ENCODE measurements around the gene NBEAL2. TPM values are rescaled to one million over a fixed set of nuclear protein-coding genes. Genes with fewer than 3 reads are reported as not detected.

The NBEAL2 gene
- total and polyA plus RNA-seq, 2 of the 4 experiments (the other 2 are of a cell fraction): 2.2 to 12.5 TPM

- no peaks in the 10 kb centered on the region for H3K9me3 ChIP-seq (ENCODE audit: control insufficient read depth, insufficient read depth, low read length)
- peak overlapping the region; percentile 58 for H2AK9ac ChIP-seq (replicated peaks; ENCODE audit: low read depth, low read length, poor library complexity)
- peak overlapping the region in 1 of 2 experiments; percentile 98; a peak in 1 of 4 replicates for H4K8ac ChIP-seq (ENCODE audit: low read depth in 2 of 2, low read length in 2 of 2)
- no peaks in the 10 kb centered on the region for H3K27me3 ChIP-seq (ENCODE audit: control insufficient read depth, insufficient read depth, low read length)
- ChIA-PET CTCF (no interaction called here), POLR2A (ENCODE audit: unreplicated experiment) (no interaction called here)
- peaks cover 7 to 26% of the 10 kb centered on the region in 2 experiments for H3K79me1 ChIP-seq (ENCODE audit: low read depth in 1 of 2, low read length in 2 of 2)
- H4K91ac ChIP-seq (ENCODE audit: insufficient read depth, low read depth, low read length): no peak overlapping the region
- DNase-seq: no peak
- H2AFZ ChIP-seq (replicated peaks; ENCODE audit: low read length, poor library complexity): no peak overlapping the region
- 0 out of 2 replicates have a peak overlapping the region, but pooled peaks have one; percentile 9 for H2AK5ac ChIP-seq (ENCODE audit: low read depth, low read length)
- H2BK15ac ChIP-seq (ENCODE audit: low read depth, low read length): no peak overlapping the region
- H3K56ac ChIP-seq (ENCODE audit: extremely low read depth, insufficient read depth, low read length): no peak overlapping the region
- H3K23ac ChIP-seq (ENCODE audit: low read depth, low read length): no peak overlapping the region
- no peak overlapping the region for H3K18ac ChIP-seq (ENCODE audit: low read depth, low read length)
- peaks cover 22% of the 10 kb centered on the region for H3K9me1 ChIP-seq (ENCODE audit: insufficient read depth, low read length)
- TF ChIP-seq POLR2A (IDR thresholded peaks at IDR 0.05; ENCODE audit: low read depth, low read length) (no peak), FOS (IDR thresholded peaks at IDR 0.05; ENCODE audit: low read depth, low read length) (no peak), CHD1 (IDR thresholded peaks at IDR 0.05; ENCODE audit: low read depth, low read length) (no peak), MXI1 (IDR thresholded peaks at IDR 0.05; ENCODE audit: borderline replicate concordance, low read depth, low read length) (no peak), MAFK (IDR thresholded peaks at IDR 0.05; ENCODE audit: low read depth, low read length) (no peak), MAZ (IDR thresholded peaks at IDR 0.05; ENCODE audit: borderline replicate concordance, low read depth, low read length) (no peak), BHLHE40 (IDR thresholded peaks at IDR 0.05; ENCODE audit: low read depth, low read length) (no peak), SMC3 (IDR thresholded peaks at IDR 0.05; ENCODE audit: low read depth, low read length) (no peak)
- intact Hi-C loops (cut with micrococcal nuclease): no loop called here
- no peak overlapping the region for H3K4ac ChIP-seq (ENCODE audit: low read depth, low read length)
- no peaks in the 10 kb centered on the region; the same call in 1 of the 2 replicates for H4K20me1 ChIP-seq (ENCODE audit: insufficient read depth, low read length)
- no peak overlapping the region for H3K14ac ChIP-seq (replicated peaks; ENCODE audit: low read depth, low read length)
- 83% methylated on average over 1 of the region's 5 CpGs; no CpG with 5 or more reads in 1 of the 2 experiments for WGBS, 2 experiments (ENCODE audit: extremely low coverage in 2 of 2, insufficient read length in 1 of 2)
- no peak for ATAC-seq (ENCODE audit: low read depth)
- H4K5ac ChIP-seq (ENCODE audit: low read depth, low read length): no peak overlapping the region
- H3K4me3 ChIP-seq (ENCODE audit: insufficient read depth, low read depth, low read length): no peak overlapping the region
- H2BK120ac ChIP-seq (ENCODE audit: low read depth, low read length): no peak overlapping the region
- peaks cover 11% of the 10 kb centered on the region for H3K36me3 ChIP-seq (ENCODE audit: control insufficient read depth, insufficient read depth, low read length)
- no peak overlapping the region for H2BK20ac ChIP-seq (ENCODE audit: low read depth, low read length)
- no peak overlapping the region for H3K9ac ChIP-seq (ENCODE audit: low read depth, low read length)
- peaks cover 8% of the 10 kb centered on the region for H3K4me1 ChIP-seq (ENCODE audit: control insufficient read depth, insufficient read depth, low read length)
- H2BK5ac ChIP-seq (ENCODE audit: low read depth, low read length, poor library complexity, severe bottlenecking): no peak overlapping the region
- no TSS peak for BruUV-seq (replicated peaks)
- no peak overlapping the region for H3K27ac ChIP-seq (ENCODE audit: insufficient read depth, low read length)
- in situ Hi-C loops (cut with MboI; ENCODE audit: low sequenced_read_pairs): no loop called here
- dilution Hi-C loops (cut with HindIII; ENCODE audit: low sequenced_read_pairs, unreplicated experiment): no loop called here
- H3K4me2 ChIP-seq (ENCODE audit: low read depth, low read length): no peak overlapping the region
These were observed 31.4 kb downstream of the NBEAL2 start for GRCh38 chr3:47010910-47011309.
